ENCODE results near the gene PDE4A. TPM values are rescaled to one million over a fixed set of nuclear protein-coding genes. Genes with fewer than 3 reads are reported as not detected.
"Not testable (repeated sequence)": the region's sequence is repeated elsewhere in the genome, so short reads cannot be mapped to it uniquely, and the experiment has no call there.

The PDE4A gene
- polyA plus RNA-seq, 1 donor = 2.2 TPM

DNA sequence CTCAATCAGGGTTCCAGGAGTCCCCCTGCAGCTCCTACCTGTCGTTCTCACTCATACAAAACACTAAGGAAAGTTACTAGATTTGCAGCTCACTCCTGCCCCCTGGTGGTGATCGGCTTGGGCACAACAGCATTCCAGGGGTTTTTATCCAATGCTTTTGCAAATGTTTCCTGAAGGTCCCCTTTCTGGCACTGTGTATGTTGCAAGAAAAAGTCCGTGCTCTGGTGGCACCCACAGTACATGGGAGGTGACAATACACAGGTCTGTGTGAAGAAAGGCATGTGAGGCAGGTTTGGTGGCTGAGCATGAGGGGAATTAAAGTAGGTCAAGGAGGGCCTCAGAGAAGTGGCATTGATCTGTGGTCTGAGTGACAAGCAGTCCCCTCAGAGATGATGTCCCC, 31.4 kb upstream of the PDE4A start:
- H3K4me3 ChIP-seq (ENCODE audit: low read length) = no peak overlapping the region
- H3K36me3 ChIP-seq (ENCODE audit: control insufficient read depth, insufficient read depth, low read length) = peaks cover 29% of the 10 kb centered on the region
- H3K9me3 ChIP-seq (ENCODE audit: control insufficient read depth, low read depth, low read length) = no peaks in the 10 kb centered on the region
- H3K27ac ChIP-seq (ENCODE audit: low read length) = no peak overlapping the region
- no CpG with 5 or more reads among the region's 3 CpGs for WGBS (ENCODE audit: insufficient coverage, low lambda C conversion rate)
- no peaks in the 10 kb centered on the region for H3K4me1 ChIP-seq (ENCODE audit: control insufficient read depth, insufficient read depth, low read length)
- no peaks in the 10 kb centered on the region for H3K27me3 ChIP-seq (ENCODE audit: control insufficient read depth, insufficient read depth, low read length)
- DNase-seq = peak; percentile 70 to 74

DNA sequence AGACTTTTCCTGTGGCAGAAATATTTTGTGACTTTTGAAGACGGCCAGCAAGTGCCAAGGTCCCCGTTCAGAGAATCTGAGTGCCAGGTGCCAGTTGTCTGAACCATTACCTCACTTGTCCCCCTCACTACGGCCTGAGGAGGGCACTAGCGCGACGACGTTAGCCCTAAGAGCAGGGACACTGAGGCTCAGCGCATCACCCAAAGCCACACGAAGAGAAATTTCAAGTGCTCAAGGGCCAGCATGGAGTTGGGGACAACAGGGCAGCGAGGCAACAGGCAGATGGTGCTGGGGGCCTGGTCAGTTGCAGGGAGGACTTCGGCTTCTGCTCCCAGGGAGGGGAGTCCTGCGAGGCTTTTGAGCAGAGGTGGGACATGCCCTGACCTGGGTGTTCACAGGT, 30.5 kb upstream of the PDE4A start:
- WGBS (ENCODE audit: insufficient coverage, low lambda C conversion rate) = no CpG with 5 or more reads among the region's 12 CpGs
- H3K27ac ChIP-seq (ENCODE audit: low read length) = no peak overlapping the region

DNA sequence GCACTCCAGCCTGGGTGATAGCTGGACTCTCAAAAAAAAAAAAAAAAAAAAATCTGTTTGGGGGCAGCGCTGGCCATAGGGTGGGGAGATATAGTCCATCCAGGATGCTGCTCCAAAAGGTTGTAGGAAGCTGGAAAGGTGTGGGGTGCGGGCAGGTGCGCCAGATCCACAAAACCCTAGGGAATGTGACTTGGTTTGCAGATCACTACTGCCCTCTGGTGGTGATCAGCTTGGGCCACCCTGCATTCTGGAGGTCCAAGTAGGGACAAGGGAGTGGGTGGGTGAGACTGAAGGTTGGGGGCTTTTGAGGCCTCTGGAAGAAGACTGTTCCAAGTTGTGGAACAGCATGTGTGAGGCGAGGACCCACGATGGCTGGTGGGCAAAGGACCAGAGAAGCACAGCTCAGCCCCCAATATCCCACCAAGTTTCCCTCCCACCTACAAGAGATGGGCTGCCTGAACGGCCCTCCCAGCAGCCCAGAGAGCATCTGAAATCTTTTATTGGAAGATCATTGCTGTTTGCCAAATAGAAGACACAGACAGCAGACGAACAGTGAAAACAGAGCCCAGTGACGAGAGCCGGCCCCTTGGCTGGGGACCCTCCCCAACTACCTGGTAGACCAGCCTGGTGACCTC, 29.6 kb upstream of the PDE4A start:
- Histone ChIP-seq H3K4me3 (ENCODE audit: low read length) (no peak overlapping the region), H3K9me3 (ENCODE audit: control insufficient read depth, low read depth, low read length) (no peaks in the 10 kb centered on the region), H3K36me3 (ENCODE audit: control insufficient read depth, insufficient read depth, low read length) (peaks cover 40% of the 10 kb centered on the region), H3K27ac (ENCODE audit: low read length) (no peak overlapping the region), H3K4me1 (ENCODE audit: control insufficient read depth, insufficient read depth, low read length) (no peaks in the 10 kb centered on the region), H3K27me3 (ENCODE audit: control insufficient read depth, insufficient read depth, low read length) (no peaks in the 10 kb centered on the region)
- WGBS (ENCODE audit: insufficient coverage, low lambda C conversion rate) = no CpG with 5 or more reads among the region's 9 CpGs
- DNase-seq = peak; percentile 50 to 52

More for the DNA sequence above, 30.5 kb upstream of the PDE4A start:
- Histone ChIP-seq H3K4me1 (ENCODE audit: control insufficient read depth, insufficient read depth, low read length) (no peaks in the 10 kb centered on the region), H3K36me3 (ENCODE audit: control insufficient read depth, insufficient read depth, low read length) (peaks cover 36% of the 10 kb centered on the region), H3K4me3 (ENCODE audit: low read length) (no peak overlapping the region), H3K9me3 (ENCODE audit: control insufficient read depth, low read depth, low read length) (no peaks in the 10 kb centered on the region), H3K27me3 (ENCODE audit: control insufficient read depth, insufficient read depth, low read length) (no peaks in the 10 kb centered on the region)
- DNase-seq = no peak

DNA sequence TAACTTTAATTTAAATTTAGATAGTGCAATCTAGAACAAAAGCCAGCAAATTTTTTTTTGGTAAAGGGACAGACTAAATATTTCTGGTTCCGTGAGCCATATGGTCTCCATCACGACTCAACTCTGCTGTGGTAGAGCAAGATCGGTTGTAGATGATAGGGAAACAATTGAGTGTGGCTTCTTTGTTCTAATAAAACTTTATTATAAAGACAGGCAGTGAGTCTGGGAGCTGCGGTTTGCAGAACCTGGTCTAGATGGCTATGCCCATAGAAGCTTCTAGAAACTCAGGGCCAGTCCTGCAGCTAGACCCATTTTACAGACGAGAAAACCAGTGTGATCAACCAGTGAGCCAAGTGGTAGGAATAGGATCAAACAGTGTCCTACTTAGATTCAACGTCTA, 28.2 kb upstream of the PDE4A start:
- WGBS (ENCODE audit: insufficient coverage, low lambda C conversion rate) = 82% methylated on average over 3 of the region's 6 CpGs
- Histone ChIP-seq H3K9me3 (ENCODE audit: control insufficient read depth, low read depth, low read length) (no peaks in the 10 kb centered on the region), H3K4me3 (ENCODE audit: low read length) (no peak overlapping the region), H3K27ac (ENCODE audit: low read length) (no peak overlapping the region), H3K27me3 (ENCODE audit: control insufficient read depth, insufficient read depth, low read length) (no peaks in the 10 kb centered on the region), H3K36me3 (ENCODE audit: control insufficient read depth, insufficient read depth, low read length) (peaks cover 47% of the 10 kb centered on the region), H3K4me1 (ENCODE audit: control insufficient read depth, insufficient read depth, low read length) (no peaks in the 10 kb centered on the region)
- no peak for DNase-seq

DNA sequence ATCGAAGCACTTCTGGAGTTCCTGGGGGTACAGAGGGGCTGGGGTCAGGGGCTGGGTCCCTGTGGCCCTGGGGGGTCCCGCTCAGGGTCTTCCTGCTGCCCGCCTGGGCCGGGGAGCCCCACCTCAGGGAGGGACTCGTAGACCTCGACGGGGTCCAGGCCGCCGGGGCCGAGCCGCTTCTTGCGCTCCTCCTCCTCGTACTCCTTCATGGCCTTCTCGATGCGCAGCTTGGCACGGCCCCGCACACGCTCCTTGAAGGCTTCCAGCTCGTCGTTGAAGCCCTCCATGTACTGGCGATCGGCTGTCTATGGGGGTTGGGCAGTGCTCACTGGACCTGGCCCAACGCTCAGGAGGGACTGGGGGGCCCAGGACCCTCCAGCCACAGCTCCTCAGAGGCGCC, 27.2 kb upstream of the PDE4A start:
- Histone ChIP-seq H3K9me3 (ENCODE audit: control insufficient read depth, low read depth, low read length) (no peaks in the 10 kb centered on the region), H3K27ac (ENCODE audit: low read length) (no peak overlapping the region), H3K4me3 (ENCODE audit: low read length) (no peak overlapping the region), H3K27me3 (ENCODE audit: control insufficient read depth, insufficient read depth, low read length) (no peaks in the 10 kb centered on the region), H3K4me1 (ENCODE audit: control insufficient read depth, insufficient read depth, low read length) (no peaks in the 10 kb centered on the region), H3K36me3 (ENCODE audit: control insufficient read depth, insufficient read depth, low read length) (peaks cover 51% of the 10 kb centered on the region)
- DNase-seq = no peak
- no CpG with 5 or more reads among the region's 24 CpGs for WGBS (ENCODE audit: insufficient coverage, low lambda C conversion rate)

DNA sequence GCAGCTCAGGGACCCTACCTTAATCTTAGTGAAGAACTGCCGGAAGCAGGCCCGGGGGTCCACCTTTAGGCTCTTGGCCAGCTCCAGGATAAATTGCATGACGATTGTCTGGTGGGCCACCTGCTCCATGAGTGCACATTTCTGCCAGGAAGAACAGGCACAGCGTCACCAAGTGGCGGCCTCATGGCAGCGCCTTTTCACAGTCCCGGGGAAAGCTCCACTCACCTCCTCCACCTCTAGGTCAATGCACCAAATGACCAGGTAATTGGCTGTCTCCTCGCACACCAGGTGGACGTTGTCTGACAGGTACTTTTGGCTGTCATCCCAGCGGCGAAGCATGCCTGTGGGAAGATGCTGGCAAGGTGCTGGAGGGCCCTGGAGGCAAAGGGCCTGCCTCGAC, 25.3 kb upstream of the PDE4A start:
- WGBS (ENCODE audit: insufficient coverage, low lambda C conversion rate) = no CpG with 5 or more reads among the region's 12 CpGs
- DNase-seq = no peak
- no peaks in the 10 kb centered on the region for H3K9me3 ChIP-seq (ENCODE audit: control insufficient read depth, low read depth, low read length)
- H3K4me1 ChIP-seq (ENCODE audit: control insufficient read depth, insufficient read depth, low read length) = no peaks in the 10 kb centered on the region
- no peak overlapping the region for H3K27ac ChIP-seq (ENCODE audit: low read length)
- no peak overlapping the region for H3K4me3 ChIP-seq (ENCODE audit: low read length)
- H3K27me3 ChIP-seq (ENCODE audit: control insufficient read depth, insufficient read depth, low read length) = no peaks in the 10 kb centered on the region
- peaks cover 59% of the 10 kb centered on the region for H3K36me3 ChIP-seq (ENCODE audit: control insufficient read depth, insufficient read depth, low read length)

DNA sequence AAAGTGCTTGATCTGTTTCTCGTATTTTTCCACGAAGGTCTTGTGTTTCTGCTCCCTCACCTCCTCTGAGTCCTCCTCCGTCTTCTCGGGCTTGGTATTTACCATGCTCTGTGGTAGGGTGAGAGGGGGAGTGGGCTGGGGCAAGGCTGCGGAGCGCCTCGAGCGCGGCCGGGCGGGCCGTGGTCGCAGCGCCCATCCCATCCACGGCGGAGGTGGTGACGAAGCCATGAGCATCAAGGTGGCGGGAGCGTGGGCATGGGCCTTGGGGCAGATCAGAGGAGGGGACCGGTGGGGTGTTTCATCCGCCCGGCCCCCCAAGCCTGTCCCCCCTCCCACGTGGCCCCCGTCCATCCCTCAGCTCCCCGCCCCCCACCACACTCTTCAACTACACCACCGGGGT, 24.9 kb upstream of the PDE4A start:
- peaks cover 58% of the 10 kb centered on the region for H3K36me3 ChIP-seq (ENCODE audit: control insufficient read depth, insufficient read depth, low read length)
- no peak overlapping the region for H3K4me3 ChIP-seq (ENCODE audit: low read length)
- DNase-seq = no peak
- H3K9me3 ChIP-seq (ENCODE audit: control insufficient read depth, low read depth, low read length) = no peaks in the 10 kb centered on the region
- no peaks in the 10 kb centered on the region for H3K27me3 ChIP-seq (ENCODE audit: control insufficient read depth, insufficient read depth, low read length)
- no peak overlapping the region for H3K27ac ChIP-seq (ENCODE audit: low read length)
- no peaks in the 10 kb centered on the region for H3K4me1 ChIP-seq (ENCODE audit: control insufficient read depth, insufficient read depth, low read length)
- WGBS (ENCODE audit: insufficient coverage, low lambda C conversion rate) = no CpG with 5 or more reads among the region's 26 CpGs

DNA sequence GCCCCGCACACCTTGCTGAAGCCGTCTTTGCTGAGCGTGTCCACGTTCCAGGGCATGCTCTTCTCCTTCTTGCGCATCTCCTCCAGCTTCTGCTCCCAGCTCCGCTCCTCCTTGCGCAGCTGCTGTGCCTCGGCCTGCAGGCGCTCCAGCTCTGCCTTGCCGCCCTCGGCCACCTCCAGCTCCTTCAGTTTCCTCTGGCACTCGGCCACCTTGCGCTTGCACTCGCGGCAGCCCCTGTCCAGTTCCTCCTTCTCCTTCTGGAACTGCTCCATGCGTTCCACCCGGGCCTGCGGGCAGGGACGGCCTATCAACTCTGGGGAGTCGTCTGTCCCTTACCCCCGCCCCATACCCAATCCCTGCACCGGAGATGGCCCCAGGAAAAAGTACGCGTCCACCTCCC, 24.4 kb upstream of the PDE4A start:
- H3K4me1 ChIP-seq (ENCODE audit: control insufficient read depth, insufficient read depth, low read length) = no peaks in the 10 kb centered on the region
- no peak overlapping the region for H3K27ac ChIP-seq (ENCODE audit: low read length)
- no peak for DNase-seq
- H3K27me3 ChIP-seq (ENCODE audit: control insufficient read depth, insufficient read depth, low read length) = no peaks in the 10 kb centered on the region
- H3K4me3 ChIP-seq (ENCODE audit: low read length) = no peak overlapping the region
- H3K36me3 ChIP-seq (ENCODE audit: control insufficient read depth, insufficient read depth, low read length) = peaks cover 53% of the 10 kb centered on the region
- 93% methylated on average over 5 of the region's 24 CpGs for WGBS (ENCODE audit: insufficient coverage, low lambda C conversion rate)
- H3K9me3 ChIP-seq (ENCODE audit: control insufficient read depth, low read depth, low read length) = no peaks in the 10 kb centered on the region

DNA sequence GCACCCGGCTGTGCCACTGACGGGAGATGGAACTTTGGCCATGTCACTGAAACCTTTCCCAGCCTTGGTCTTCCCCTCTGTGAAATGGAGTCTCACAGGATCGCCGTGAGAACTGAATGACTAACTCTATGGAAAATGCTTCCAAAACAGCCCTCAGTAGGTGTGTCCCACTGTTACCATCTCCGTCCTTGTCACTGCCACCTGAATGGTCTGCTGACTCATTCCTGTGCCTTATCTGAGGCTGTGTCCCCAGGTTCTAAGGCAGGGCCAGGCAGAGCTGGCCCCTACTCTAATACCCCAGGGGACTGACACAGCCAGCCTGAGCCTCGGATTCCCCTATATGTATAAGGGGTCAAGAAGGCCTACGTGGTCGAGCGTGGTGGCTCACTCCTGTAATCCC, 21.5 kb upstream of the PDE4A start:
- H3K4me1 ChIP-seq (ENCODE audit: control insufficient read depth, insufficient read depth, low read length) = peaks cover 5% of the 10 kb centered on the region
- peaks cover 30% of the 10 kb centered on the region for H3K36me3 ChIP-seq (ENCODE audit: control insufficient read depth, insufficient read depth, low read length)
- no peaks in the 10 kb centered on the region for H3K27me3 ChIP-seq (ENCODE audit: control insufficient read depth, insufficient read depth, low read length)
- no CpG with 5 or more reads among the region's 9 CpGs for WGBS (ENCODE audit: insufficient coverage, low lambda C conversion rate)
- H3K27ac ChIP-seq (ENCODE audit: low read length) = no peak overlapping the region
- H3K4me3 ChIP-seq (ENCODE audit: low read length) = no peak overlapping the region
- no peak for DNase-seq
- no peaks in the 10 kb centered on the region for H3K9me3 ChIP-seq (ENCODE audit: control insufficient read depth, low read depth, low read length)

DNA sequence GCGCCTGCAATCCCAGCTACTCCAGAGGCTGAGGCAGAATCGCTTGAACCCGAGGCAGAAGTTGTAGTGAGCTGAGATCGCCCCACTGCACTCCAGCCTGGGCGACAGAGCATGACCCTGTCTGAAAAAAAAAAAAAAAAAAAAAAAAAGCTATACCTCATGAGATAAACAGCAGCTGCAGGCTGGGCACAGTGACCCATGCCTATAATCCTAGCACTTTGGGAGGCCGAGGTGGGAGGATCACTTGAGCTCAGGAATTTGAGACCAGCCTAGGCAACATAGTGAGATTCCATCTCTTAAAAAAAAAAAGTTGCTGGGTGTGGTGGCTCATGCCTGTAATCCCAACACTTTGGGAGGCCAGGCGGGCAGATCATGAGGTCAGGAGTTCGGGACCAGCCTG, 21.0 kb upstream of the PDE4A start:
- H3K27ac ChIP-seq (ENCODE audit: low read length) = not testable (repeated sequence)

DNA sequence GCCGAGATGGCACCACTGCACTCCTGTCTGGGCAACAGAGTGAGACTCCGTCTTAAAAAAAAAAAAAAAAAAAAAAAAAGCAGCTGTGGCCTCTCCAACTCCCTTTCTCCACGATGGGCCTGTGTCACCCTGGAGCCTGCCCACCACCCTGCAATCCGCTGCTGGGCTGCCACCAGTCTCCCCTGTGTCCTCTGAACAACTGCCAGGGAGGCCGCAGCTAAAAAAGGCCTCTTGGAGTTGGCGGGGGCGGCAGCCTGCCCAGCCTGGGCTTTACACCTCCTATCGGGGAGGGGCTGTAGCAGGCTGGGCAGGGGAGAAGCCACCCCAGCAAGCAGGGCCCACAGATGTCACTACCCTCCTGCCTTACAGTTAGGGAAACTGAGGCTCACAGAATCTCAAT, 20.5 kb upstream of the PDE4A start:
- DNase-seq = no peak
- H3K27ac ChIP-seq (ENCODE audit: low read length) = no peak overlapping the region
- peaks cover 5% of the 10 kb centered on the region for H3K27me3 ChIP-seq (ENCODE audit: control insufficient read depth, insufficient read depth, low read length)
- 100% methylated on average over 1 of the region's 8 CpGs for WGBS (ENCODE audit: insufficient coverage, low lambda C conversion rate)
- H3K4me3 ChIP-seq (ENCODE audit: low read length) = no peak overlapping the region
- H3K36me3 ChIP-seq (ENCODE audit: control insufficient read depth, insufficient read depth, low read length) = peaks cover 23% of the 10 kb centered on the region
- peaks cover 2% of the 10 kb centered on the region for H3K9me3 ChIP-seq (ENCODE audit: control insufficient read depth, low read depth, low read length)
- H3K4me1 ChIP-seq (ENCODE audit: control insufficient read depth, insufficient read depth, low read length) = peaks cover 11% of the 10 kb centered on the region

More for the DNA sequence above, 21.0 kb upstream of the PDE4A start:
- not testable (repeated sequence) for H3K4me1 ChIP-seq (ENCODE audit: control insufficient read depth, insufficient read depth, low read length); H3K27me3 ChIP-seq (ENCODE audit: control insufficient read depth, insufficient read depth, low read length); H3K4me3 ChIP-seq (ENCODE audit: low read length); H3K9me3 ChIP-seq (ENCODE audit: control insufficient read depth, low read depth, low read length); DNase-seq
- WGBS (ENCODE audit: insufficient coverage, low lambda C conversion rate) = no CpG with 5 or more reads among the region's 8 CpGs
- peaks cover 27% of the 10 kb centered on the region for H3K36me3 ChIP-seq (ENCODE audit: control insufficient read depth, insufficient read depth, low read length)
